DMS79 (cell line): ENCODE data around the gene CBX5.
A peak's percentile ranks its signal among the peaks of the same experiment; 100 is the strongest.
"Not testable (repeated sequence)": the region's sequence is repeated elsewhere in the genome, so short reads cannot be mapped to it uniquely, and the experiment has no call there.

Experiments
- DNase-seq: peaks from one replicate; lab custom pipeline; 2025; lab: John Stamatoyannopoulos, UW

Gene CBX5

GRCh38 chr12:54279632-54280467, at the start of gene CBX5:
Gene CBX5, minus strand, starts transcription at chr12:54280122. Its CDS starts 22,472 bp downstream, at chr12:54257650.
- DNase-seq, result peak; percentile 90

DNA sequence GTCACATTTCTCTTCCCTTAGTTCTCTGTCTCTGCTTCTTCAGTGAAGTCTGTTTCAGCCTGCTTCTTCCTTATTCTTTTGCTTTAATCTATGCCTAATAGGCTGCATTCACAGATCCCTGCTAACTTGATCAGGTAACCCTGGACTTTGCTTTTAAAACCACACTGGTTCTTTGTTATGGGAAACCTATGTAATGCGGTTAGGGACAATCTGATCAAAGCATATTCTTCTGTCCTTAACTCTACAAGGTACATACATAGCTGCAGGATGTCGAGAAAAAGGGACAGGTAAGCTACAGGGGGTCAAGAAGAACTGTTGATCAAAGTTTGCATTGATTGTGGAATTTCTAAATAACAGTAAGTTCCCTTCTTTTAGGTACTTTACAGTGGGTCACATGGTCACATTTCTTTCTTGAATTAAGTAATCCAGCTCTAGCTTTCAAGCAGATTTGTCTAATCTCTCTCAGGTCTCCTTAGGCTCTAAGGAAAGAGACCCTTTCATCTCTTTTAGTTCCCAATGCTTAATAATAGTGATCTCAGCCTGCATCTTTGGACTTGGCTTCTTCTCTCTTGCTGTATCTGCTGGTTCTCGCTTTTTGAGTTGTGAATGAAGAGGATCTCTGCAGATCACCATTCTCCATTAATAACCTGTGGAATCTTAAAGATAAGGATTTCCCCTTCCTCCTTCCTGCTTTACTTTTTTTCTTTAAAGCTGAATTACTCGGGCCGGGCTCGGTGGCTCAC, 48.8 kb upstream of the CBX5 start:
- no peak for DNase-seq

GRCh38 chr12:54325442-54326109, 45.7 kb upstream of the CBX5 start:
- not testable (repeated sequence) for DNase-seq

DNA sequence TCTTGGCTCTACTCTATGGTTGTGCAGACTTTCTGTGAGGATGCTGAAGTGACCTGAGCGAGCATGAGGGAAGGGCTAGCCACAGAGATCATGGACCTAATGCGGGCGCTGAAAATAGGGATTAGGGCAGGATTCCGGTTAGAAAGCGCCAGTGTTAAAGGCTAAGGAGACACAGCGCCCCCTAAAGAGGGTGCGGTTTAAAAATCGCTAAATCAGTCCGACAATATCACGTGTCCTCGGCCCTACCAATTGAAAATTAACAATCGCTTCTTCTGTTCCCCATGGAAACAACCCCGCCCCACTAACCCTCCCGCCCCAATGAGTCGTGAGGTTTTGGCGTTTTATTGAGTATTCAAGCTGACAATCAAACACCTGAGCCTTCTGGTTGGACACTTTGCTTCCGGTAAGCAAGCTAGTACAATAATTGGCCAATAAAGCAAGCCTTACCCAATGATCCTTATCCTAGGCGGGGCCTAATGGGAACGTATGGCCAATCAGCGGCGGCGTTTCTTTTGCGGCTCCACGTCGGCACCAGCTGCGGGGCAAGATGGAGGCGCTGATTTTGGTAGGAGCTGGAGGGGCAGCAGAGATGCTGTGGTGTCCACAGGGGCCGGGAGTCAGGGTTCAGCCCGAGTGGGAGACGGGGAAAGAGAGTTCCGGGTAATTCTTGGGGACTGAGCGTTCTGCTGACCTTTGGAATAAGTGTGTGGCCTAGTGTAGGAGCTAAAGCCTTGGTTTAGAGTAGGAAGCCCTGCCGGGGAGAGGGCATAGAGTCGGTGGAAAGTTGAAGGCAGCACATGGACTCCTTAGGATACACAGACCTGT, 44.9 kb upstream of the CBX5 start, which contains the start of gene COPZ1:
Gene COPZ1 (plus strand): TSS at position 515 of the 825 bp plus-strand sequence. CDS start 33 bp downstream, at position 548.
- peak; percentile 96 for DNase-seq

- no peak for DNase-seq
Observed at GRCh38 chr12:54321363-54321762, 41.4 kb upstream of the CBX5 start.

GRCh38 chr12:54312309-54312708, 32.4 kb upstream of the CBX5 start:
- DNase-seq, result not testable (repeated sequence)

DNA sequence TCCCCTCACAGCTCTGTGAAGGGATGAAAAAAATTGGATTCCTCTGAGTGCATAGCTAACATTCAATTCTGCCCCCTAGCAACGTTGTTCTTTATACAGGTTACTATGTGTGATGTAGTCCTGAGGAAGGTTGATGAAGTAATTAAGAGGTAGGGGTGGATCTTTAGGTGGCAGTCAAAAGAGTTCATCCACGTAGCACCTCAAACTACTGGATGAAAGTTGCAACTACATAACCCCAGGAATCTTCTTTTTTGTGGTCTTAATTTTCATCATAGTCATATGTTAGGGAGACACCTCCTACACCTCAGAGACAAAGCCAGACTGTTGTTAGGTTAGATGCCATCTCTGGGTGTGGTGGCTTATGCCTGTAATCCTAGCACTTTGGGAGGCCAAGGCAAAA, 31.1 kb upstream of the CBX5 start:
- no peak for DNase-seq

DNA sequence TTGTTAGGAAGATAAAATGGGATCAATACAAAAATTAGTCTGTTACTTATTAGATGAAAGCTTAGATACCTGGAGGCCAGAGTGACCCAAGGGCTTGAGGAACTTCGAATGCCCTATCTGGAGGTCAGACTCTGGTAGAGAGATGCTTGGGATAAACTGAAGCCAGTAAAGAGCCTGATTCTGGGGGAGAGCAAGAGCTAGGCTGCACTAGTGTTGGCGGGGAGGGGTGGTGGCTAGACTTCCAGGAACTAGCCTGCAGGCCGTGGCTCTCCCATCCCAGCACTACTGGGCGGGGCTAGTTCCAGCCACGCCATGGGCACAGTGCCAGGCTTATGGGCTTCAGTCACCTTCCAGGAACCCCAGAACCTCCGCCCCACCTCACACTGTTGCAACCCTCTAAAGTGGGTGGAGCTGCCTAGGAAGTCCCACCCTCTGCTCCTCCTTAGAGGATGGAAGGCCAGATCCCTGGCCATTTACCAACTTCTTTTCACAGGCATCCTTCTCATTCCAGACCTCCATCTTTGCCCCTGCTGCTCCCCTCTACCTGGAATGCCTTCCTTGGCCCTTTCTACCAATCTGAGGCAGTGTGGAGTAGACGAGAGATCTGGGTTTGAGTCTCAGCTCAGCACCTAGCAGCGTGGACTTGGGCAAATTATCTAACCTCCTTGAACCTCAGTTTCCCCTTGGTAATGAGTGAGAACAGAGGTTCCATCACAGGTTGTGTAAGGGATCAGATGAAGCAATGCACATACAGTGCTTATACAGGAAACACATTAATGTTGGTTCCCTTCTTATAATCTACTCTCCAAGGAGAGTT, 27.2 kb upstream of the CBX5 start:
- no peak for DNase-seq

GRCh38 chr12:54304187-54304810, 24.4 kb upstream of the CBX5 start:
- DNase-seq, result no peak

- DNase-seq, result no peak
Observed at GRCh38 chr12:54303640-54304039, 23.7 kb upstream of the CBX5 start.

DNA sequence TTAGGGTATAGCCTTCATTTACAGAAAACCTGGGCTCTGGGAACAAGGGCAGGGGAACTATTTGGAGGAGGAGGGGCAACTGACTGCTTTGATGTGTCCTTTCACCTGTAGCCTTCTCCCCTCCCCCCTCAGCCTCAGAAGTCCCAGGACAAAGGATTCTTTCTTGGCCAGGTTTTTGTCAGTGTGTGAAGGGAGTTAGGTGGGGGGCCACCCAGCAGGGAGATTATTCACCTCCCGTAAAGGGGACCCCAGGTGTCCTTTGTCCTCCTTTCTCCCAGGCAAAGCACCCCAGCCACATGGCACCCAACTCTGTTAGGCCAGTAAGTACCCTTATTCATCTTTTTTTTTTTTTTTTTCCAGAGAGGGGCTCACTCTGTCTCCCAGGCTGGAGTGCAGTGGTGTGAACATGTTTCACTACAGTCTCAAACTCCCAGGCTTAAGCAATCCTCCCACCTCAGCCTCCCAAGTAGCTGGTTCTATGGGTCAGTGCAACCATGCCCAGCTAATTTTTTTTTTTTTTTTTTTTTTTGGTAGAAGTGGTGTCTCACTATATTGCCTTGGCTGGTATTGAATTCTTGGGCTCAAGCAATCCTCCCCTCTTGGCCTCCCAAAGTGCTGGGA, 21.6 kb upstream of the CBX5 start:
- DNase-seq, result no peak

GRCh38 chr12:54300732-54301427, 21.0 kb upstream of the CBX5 start, which contains the start of gene NFE2:
Gene NFE2, minus strand, starts transcription at chr12:54301015. Its CDS starts 5,767 bp downstream, at chr12:54295248.
- DNase-seq, result peak; percentile 18

DNA sequence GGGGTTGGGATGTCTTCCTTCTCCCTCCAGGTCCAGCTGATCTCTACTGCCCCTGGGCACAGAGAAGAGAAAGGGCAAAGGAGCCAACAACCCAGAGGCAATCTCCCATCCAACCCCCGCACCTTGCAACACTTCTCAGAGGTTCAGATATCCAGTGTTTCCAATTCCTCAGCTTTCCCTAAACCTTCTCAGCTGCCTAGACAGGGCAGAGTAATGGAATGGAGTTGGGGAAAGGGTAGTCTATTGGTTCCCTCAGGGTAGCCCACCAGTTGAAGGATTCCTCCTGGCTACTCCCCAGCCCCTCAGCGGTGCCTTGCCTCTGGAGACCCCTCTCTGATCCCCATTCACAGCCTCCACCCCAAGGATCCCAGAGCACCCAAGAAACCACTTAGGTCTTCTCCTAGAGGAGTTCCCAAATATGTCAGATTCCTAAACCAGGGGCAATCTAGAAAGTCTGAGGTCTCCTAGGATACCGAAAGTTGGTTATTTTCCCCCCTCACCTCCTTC, 20.4 kb upstream of the CBX5 start:
- no peak for DNase-seq

GRCh38 chr12:54299515-54300224, 19.7 kb upstream of the CBX5 start:
- DNase-seq, result no peak

DNA sequence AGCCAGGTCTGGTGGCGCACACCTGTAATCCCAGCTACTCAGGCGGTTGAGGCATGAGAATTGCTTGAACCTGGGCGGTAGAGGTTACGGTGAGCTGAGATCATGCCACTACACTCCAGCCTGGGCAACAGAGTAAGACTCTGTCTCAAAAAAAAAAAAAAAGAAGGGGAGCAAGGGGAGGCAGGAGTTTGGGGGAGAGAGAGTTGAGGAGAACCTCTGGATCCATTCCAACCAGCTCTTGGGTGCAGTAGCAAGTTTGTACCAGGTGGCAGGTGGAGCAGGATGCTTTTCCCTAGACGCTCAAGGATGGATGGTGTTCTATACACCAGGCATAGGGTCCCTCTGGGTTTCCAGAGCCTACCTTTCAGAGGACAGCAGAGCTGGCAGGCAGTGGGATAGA, 19.0 kb upstream of the CBX5 start:
- no peak for DNase-seq

GRCh38 chr12:54296393-54297099, 16.6 kb upstream of the CBX5 start:
- no peak for DNase-seq

DNA sequence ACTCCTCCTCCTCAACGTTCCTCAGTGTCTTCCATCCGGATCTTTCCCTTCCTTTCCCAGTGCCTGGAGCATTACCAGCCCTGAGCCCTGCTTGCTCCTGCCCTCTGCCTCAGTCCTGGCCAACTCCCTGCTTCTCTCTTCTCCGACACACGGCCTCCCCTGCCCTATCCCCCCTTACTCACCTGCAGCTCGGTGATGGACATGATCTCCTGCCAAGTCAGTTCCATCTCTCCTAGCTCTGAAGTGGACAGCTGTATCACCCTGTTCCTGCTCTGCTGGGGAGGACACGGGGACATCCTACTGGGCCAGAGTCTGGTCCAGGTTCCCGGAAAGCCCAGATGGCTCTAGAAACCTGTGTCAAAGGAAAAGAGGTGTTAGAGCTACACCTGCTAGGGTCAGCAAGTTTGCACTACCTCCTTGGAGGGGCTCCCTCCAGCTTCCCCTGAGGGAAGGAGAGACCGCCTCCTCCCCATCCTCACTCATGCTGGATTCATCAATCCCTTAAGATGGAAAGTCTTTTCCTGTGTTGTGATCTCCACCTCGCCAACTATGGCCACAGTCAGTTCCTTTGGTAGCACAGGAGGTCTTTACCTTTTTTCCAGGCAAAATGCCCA, 15.1 kb upstream of the CBX5 start:
- no peak for DNase-seq
